GM06990 (cell line): ENCODE results near the gene ATP11A.

Source experiments
- DNase-seq: peaks from one replicate; pipeline ENCODE4 v3.0.0-alpha.2; 2011; ENCODE audit not compliant: insufficient read length; ENCODE audit errors: extremely low read depth
- H3K27me3 ChIP-seq: replicated peaks from 2 replicates; pipeline ENCODE4 v1.6.0; 2011; ENCODE audit warnings: low read length; ENCODE audit not compliant: control insufficient read depth, insufficient read depth
- H3K36me3 ChIP-seq: 2 replicates; pipeline ENCODE4 v1.5.1; 2011; ENCODE audit warnings: low read length; ENCODE audit not compliant: control insufficient read depth, insufficient read depth
- H3K4me3 ChIP-seq: replicated peaks from 2 replicates; pipeline ENCODE4 v1.5.1; 2011; ENCODE audit warnings: low read depth, mild to moderate bottlenecking, control low read depth, low read length
- CTCF ChIP-seq: IDR thresholded peaks from 2 replicates; pipeline ENCODE4 v1.5.1; 2011; ENCODE audit warnings: low read length, control low read depth, mild to moderate bottlenecking, inconsistent platforms; ENCODE audit not compliant: insufficient read depth, poor library complexity, severe bottlenecking

Gene ATP11A

GRCh38 chr13:112844411-112844810 lies 154.6 kb downstream of the ATP11A start:
- H3K27me3 ChIP-seq = no peaks in the 10 kb centered on the region
- TF ChIP-seq CTCF = no peak
- H3K36me3 ChIP-seq = peaks cover 25% of the 10 kb centered on the region
- no peak overlapping the region for H3K4me3 ChIP-seq
- DNase-seq = no peak

GRCh38 chr13:112844879-112845278 lies 155.0 kb downstream of the ATP11A start:
- H3K4me3 ChIP-seq = no peak overlapping the region
- DNase-seq = no peak
- no peak for TF ChIP-seq CTCF
- no peaks in the 10 kb centered on the region for H3K27me3 ChIP-seq
- H3K36me3 ChIP-seq = peaks cover 26% of the 10 kb centered on the region

GRCh38 chr13:112845511-112846144 lies 155.8 kb downstream of the ATP11A start:
- H3K27me3 ChIP-seq = no peaks in the 10 kb centered on the region
- TF ChIP-seq CTCF = no peak
- H3K4me3 ChIP-seq = no peak overlapping the region
- H3K36me3 ChIP-seq = peaks cover 26% of the 10 kb centered on the region
- DNase-seq = no peak

- no peak overlapping the region for H3K4me3 ChIP-seq
- no peak for TF ChIP-seq CTCF
- peaks cover 28% of the 10 kb centered on the region for H3K36me3 ChIP-seq
- DNase-seq = no peak
- H3K27me3 ChIP-seq = no peaks in the 10 kb centered on the region
These were observed 156.7 kb downstream of the ATP11A start for GRCh38 chr13:112846411-112847115.

GRCh38 chr13:112849500-112849899 lies 159.7 kb downstream of the ATP11A start:
- no peaks in the 10 kb centered on the region for H3K27me3 ChIP-seq
- no peak overlapping the region for H3K4me3 ChIP-seq
- no peak for TF ChIP-seq CTCF
- peaks cover 16% of the 10 kb centered on the region for H3K36me3 ChIP-seq
- no peak for DNase-seq

- H3K27me3 ChIP-seq = no peaks in the 10 kb centered on the region
- no peak for TF ChIP-seq CTCF
- H3K36me3 ChIP-seq = peaks cover 16% of the 10 kb centered on the region
- no peak for DNase-seq
- H3K4me3 ChIP-seq = no peak overlapping the region
These were observed 160.4 kb downstream of the ATP11A start for GRCh38 chr13:112850273-112850672.
